MV-4-11 (cell line): ENCODE measurements around the gene TMEM245.

Source experiments
- DNase-seq: peaks from one replicate; lab custom pipeline; 2025; lab: John Stamatoyannopoulos, UW

TMEM245 gene

DNA sequence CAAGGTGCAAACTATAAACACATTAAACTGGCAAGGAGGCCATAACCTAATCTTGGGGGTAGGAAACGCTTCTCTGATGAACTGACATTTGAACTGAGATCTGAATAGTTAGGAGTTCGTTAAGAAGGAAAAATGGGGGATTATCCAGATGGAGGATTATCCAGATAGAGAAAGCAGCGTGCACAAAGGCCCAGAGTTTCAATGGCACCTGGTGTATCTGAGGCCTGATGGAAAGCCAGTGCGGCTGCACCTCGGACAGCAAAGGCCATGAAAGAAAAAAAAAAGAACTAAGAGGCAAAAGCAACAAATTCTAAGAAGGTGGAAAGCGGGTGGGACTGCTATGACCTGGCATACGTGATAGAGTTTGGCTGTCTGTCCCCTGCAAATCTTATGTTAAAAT is 93.4 kb downstream of the TMEM245 start:
- DNase-seq = no peak

DNA sequence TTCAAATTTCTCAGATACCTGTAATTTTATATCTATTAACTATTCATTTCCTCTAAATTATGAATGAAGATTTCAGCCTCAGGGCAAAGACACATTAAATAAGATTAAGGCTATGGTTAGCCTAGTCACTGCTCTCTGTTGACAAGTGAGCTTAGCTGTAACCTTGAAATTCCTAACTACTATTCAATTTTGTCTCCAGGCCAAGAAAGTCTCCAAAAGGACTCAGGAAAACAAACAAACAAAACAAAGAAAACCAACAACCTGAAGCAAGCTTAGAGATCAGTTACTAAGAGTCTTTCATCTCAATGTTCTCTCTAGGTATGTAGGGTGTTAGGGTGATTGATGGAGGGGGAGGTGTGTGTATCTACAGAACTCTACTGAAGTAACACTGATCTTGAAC is 96.9 kb downstream of the TMEM245 start:
- no peak for DNase-seq

DNA sequence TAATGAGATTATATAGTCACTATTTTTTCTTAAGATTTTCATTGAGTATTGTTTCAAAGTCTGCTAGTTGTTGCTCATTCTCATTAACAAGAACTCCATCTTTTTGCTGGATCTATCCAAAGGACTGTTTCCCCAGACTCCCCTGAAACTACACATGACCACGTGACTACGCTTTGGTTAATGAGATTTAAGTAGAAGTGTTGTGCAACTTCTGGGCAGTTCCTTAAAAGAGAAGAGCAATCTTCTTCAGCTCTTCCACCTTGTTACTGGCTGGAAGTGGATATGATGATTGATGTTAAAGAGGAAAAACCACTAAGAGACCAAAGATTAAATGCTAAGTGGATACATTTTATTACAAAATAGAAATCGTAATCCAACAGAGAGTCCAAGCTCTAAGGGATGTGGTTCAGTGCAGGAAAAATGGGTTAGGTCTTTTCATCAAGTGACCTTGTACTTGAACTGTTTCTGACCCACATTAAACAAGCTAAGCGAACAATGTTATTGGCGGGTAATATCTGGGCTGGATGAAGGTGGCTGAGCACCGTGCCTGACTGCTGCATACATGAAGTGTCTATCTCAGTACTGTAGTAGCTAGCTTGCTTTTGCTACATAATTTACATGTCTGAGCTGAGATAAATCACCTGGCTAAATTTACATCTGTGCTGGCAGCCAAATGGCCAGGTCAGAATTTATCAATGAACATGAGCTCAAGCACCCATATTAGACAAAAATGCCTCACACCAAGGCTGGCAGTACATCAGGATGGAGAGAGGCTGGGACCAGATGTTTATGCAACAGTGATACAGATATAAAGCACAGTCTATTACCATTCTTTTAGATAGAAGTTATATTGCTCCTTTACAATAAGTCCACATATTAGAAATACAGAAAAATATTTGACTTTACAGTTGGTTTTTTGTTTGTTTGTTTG is 98.9 kb downstream of the TMEM245 start:
- DNase-seq = peak; percentile 91

DNA sequence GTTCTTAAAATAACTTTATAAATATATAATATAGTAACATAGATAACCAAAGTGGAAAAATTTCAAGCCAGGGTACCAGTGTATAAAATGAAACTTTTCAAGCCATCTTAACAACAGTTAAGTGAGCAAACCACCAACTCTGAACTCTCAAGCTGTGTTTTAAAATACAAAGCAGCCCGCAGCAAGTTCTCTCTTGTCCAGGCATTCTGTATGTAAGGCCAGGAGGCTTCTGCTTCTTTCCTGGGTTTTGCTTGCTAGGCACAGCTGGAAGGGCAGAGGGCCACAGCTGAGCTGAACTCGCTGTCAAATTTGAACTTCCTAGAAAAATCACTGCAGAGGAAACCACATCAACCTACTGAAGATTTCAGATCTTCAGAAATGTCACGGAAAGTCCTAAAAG is 99.6 kb downstream of the TMEM245 start:
- DNase-seq = no peak

DNA sequence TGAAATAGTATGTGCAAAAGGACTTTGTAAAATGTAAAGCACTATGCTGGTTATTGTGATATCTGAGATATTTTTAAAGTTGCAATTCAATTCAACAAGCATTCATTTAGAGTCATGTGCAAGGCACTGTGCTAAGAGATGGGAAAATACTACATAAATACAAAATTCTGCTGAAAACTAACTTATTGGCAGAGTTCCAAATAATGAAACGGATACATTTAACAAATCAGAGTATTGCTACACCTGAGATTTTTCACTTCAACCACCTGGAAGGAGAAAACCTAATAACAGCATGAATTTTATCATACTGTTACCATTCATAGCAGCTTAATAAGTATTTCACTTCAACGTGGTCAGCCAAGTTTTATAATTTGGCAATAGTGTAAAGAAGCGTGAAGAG is 100.3 kb downstream of the TMEM245 start:
- DNase-seq = no peak

DNA sequence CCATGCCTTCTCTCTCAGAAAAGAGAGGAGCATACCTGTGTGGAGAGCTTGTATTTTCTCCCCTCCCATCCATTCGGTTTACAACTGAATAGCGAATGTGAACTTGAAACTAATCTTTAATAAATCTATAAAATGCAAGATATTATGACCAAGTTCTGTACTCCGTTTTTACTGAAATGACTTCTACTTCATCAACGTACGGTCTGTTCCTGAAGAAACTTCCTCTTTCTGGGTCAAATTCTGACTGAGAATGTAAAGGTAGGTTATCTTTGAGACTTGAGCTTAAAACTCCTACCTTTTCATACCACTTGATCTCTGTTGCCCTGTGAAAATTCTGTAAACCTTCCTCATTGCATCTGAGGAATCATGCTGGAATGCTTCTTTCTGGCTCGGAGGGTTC is 102.3 kb downstream of the TMEM245 start:
- DNase-seq = no peak

DNA sequence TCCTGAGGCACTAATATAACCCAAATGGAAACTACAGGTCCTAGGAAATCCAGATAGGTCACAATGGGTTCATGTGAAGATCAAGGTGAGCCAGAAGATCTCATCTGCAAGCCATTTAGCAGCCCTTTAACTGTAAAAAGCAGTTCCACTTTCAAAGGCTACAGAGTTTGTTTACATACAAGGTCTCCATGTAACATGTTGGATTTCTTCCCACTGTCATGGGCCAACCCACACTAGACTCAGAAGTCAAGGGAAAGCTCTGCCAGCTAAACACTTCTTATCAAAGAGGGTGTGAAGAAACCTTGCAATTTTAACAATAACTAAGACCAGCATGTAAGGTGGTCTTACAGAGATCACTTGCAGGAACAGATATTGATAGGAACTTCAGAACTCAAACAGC is 102.7 kb downstream of the TMEM245 start:
- no peak for DNase-seq

DNA sequence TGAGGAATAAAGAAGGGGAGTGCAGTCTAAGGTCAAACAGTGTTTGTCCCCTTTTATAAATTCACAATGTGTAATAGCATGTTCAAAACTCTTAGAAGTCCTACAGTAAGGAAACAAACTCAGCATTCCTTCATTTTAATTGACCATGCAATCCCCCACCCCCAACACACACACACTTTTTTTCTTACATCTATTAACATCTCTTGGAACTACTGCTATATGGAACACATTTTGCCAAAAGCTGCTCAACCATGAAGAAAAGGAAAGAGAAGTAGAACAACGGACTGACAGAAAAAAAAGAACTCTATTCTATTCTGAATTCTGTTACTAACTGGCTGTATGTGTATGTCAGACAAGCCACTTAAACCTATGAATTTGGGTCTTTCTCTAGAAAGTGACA is 103.6 kb downstream of the TMEM245 start:
- DNase-seq = no peak

DNA sequence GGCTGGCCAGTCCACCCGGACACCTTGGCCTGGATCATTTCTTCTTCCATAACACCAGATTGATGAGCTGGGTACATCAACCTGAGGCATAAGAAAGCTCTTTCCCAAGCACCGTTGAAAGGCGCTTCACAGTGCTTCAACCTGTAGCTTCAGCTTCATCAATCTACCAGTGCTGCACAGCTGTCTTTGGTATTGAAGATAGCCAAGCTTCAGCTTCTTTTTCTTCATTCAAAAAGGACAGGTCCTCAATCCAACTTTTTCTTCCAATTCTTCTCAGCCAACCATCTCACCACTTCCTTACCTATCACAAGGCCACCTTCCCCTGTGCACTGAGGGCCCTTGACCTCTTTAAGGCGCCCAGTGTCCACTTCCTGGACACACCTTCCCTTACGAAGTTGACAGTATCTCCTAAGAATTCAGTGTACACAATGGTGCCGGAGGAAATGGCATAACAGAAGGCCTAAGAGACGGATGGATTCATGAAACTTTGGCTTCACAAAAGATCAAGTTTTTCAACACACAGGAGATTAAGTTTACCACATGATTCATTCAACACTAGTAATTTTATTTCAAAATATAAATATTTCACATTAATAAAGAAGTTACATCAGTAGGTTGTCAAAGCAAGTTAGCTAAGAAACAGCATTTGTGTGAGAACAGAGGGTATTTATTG is 105.0 kb downstream of the TMEM245 start:
- DNase-seq = no peak

DNA sequence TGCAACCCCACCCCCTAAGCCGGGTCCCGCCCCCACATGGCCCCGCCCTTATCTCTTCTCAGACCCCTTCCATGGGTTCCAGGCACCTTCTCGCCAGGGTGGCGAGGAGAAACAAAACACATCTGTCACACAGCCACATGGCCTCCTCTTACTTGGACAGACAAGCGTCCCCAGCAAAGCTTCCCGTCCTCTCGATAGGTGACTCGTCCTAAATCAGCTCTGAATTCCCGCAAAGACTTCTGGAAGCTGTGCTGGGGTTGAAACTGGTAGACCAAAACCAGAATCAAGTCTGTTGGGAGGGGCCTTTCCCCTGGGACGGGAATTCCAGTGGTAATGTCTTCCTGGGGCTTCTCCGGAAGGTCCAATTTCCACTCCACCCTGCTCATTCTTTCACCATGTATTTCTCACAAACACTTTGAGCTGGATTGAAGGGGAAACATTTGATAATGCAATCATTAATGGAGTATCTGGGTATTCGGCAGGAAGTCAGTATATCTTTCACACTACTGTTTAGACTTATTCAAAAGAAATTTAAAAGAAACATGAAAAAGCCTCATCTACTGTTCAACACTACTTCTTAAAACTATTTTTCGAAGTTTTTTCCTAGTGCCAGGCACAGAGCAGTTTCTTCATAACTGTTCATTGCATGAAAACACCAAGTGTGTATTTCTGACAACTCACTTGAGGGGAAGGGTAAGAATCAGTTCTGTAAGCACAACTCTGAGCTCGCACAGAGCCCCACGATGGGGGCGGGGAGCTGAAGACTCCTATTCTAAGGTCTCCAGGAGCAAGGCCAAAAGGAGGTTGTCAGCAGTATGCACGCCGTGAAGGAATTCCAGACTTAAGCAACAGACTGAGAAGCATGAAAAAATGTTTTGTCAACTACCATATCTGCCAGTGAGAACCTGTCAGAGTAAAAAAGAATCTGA is 105.8 kb downstream of the TMEM245 start:
- DNase-seq = no peak

DNA sequence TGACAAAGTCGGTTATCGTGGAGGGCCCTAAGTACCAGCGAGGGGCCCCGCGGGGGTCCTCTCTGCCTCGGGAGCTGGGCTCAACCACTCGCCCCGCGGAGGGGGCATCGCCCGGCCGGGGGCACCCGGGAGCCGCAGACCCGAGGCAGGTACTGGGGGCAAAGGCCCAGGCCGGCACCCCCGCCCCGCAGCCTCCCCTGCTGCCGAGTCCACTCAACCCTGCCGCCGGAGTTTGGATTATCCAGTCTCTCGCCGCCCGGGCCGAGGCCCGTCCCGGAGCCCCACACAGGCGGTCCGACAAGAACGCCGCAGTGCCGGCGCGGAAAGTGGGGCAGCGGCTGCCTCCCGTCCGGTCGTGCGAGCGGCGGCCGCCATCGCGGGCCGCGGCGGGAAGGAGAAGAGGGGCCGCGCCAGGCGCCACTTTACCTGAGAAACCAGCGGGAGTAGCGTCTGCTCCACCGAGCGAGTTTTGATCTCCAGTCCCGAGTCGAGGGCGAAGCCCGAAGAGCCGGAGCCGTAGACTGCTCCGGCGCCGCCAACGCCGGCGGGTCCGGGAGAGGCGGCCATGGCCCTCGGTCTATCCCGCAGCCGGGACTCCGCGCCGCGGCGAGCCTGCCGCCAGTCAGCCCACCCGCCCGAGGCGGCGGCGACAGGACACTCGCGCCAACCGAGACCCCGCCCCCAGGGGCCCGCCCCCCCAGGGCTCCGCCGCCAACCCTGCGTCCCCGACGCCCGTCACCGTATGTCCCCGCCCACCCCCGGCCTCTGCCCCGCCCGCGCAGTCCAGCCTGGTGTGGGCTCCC is 106.7 kb downstream of the TMEM245 start, which contains the start of gene CTNNAL1:
Gene CTNNAL1, minus strand, starts transcription at position 624 of the 803 bp plus-strand sequence. Its CDS starts 57 bp downstream, at position 567.
- peak; percentile 49 for DNase-seq

DNA sequence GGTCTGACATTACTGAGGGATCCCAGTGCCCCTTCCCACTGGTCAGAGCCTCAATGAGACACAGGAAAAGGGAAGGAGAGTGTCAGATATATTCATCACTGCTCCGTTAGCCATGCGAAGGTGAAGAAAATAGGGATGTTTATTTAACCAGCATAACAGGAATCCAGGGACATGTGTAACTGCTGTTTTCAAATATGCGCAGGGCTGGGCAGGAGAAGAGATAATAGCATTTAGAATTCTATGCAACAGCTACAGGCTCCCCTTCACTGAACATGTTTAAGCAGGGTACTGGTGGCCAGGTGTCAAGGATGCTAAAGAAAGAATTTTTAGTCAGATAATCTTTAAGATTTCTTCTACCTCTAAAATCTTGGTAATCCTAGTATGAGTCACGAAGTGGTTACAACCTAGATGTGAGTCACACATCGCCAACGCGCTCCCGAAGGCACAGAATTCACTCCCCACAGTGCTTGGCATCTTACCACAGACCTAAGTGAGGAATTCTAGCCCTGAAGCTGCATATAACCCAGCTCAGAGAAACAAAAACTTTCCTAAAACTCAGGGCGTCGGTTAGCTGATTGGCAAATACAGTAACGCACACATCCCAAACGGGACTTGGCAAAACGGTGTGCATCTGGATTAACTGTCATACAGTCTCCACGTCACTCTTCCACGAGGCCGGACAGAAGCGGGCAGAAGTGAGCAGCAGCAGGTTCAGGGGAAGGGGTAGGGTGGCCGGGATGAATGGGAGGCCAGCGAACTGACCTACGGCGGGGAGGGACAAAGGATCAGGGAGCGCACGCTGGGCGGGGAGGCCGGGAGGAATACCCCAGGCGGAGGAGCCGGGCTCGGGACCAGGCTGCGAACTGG is 107.5 kb downstream of the TMEM245 start:
- peak; percentile 32 for DNase-seq

DNA sequence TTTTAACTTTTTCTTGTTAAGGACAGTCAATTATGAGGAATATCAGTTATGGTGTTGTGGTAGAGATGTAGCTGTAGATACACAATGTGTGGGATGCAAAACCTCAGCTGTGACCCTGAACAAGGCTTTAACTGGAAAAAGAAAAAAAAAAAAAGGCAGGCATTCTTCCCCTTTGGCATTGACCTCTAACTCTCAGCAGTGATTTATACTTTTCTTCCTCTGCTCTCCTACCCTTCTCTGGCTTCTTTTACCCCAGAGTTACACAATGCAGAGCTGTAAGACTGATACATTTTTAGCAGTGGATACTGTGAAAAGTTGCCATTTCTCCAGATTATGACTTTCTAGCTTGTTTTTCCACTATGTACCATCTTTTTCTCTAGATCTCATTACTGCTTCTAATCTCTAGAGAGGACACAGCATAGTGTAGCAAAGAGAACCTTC is 108.5 kb downstream of the TMEM245 start:
- DNase-seq = no peak

DNA sequence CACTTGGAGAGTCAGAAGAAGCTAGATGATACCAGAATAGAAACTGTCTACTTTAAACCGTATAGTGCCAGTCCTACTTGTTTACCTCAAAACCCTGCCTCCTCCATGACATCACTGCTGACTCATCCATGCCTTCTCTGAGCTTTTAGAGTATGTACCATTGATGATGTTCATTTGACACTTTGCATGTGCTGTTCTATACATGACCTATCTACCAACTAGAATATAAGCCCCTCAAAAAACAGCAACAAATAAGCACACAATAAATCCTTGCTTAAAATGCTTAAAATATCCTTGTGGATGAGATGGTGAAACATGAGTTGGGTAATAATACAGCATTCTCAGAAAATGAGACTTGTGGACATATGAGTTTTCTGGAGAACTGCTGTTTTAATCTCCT is 109.0 kb downstream of the TMEM245 start:
- DNase-seq = peak; percentile 62

DNA sequence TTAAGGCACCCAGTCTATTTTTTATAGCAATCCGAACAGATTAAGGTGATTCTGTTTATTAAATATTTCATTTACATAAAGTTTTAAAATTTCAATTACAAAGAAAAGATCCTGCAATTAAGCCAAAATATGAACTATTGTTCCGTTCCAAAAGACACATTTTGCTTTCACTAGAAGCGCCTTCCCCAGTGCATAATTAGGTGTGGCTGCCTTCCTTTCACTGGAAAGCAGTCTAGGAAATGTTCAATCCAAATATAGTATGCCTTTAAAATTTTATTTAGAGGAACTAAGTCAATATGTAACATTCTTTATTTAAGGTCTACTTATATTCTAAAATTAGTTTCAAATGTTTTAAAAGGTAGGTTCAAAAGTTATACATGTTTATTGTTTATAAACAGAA is 114.1 kb downstream of the TMEM245 start:
- DNase-seq = no peak

DNA sequence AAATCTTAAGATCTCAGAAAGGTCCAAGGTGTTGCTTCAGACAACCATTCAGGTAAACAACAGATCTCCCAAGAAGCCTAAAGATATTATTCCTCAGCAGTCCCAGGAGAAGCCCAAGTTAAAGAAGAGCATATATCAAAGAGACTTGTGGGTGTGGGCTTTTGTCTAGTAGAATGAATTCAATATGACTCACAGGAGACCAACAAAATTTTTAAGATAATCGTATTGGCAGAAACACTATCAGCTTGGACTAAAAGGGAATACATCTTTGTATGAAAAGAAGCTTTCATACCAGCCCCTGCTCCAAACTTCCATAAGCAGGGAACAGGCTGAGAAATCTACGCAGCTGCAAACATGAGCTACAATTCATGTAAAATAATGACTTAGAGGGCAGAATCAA is 116.6 kb downstream of the TMEM245 start:
- DNase-seq = no peak

DNA sequence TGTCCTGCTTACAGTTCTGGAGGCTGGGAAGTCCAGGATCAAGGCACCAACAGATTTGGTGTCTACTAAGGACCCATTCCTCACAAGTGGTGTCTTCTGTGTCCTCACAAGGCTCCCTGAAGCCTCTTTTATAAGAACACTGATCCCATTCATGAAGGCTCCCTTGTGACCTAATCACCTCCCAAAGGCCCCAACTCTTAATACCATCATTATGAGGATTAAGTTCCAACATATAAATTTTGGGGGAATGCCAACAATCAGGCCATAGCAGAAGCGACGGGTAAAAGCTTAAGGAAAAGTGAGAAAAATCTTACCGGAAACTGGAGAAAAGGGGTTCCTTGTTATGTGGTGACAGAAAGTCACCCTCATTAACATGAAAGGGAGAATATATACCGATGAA is 117.6 kb downstream of the TMEM245 start:
- no peak for DNase-seq

DNA sequence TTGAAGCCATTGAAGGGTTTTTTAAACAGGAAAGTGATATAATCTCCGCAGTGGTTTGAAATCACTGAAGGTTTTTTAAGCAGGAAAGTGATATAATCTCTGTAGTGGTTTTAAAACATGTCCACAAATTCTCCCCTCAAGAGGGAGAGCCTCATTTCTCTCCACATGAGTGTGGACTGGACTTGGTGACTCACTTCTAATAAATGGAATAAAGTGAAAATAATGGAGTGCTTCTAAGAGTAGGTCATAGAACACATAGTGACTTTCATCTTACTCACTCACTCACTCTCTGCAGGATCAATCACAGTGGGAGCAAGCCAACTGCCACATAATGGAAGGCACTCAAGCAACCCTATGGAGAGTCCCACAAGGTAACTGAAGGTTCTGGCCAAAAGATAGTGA is 118.5 kb downstream of the TMEM245 start:
- DNase-seq = peak; percentile 5

DNA sequence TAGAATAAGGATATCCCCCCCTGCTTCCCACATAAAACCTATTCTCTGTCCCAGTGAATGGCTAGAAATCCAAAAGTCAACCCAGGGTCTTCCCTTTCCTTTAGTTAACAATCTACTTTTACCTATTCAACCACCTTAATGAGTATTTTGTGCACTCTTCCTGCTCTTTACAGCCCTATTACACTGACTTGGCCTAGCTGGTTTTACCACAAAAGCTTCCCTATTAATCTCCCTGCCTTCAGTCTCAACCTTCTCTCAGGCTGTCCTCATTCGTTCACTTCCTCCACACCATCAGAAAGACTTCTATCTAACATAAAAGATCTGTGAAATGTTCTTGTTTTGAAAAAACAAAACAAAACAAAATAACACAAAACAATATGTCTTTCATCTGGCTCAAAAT is 122.6 kb downstream of the TMEM245 start:
- DNase-seq = peak; percentile 18

DNA sequence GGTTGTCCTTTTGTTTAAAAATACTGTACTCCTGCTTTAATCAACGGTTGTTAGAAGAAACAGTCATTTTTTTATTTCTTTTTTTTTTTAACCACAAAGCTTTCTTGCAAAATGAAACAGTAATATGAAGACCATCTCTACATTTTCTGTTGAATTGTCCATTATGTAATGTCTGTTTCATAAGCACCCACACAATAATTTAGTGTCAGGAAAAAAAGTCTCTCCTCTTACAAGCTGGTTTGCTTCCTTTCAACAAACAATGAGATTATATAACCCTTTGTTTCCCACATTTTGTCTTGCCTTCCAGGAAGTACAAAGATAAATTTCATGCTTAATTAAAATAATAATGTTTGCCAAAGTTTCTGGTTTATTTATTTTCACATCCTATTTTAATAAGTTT is 123.1 kb downstream of the TMEM245 start:
- DNase-seq = peak; percentile 77
